ENCODE results near the gene AK6. TPM values are rescaled to one million over a fixed set of nuclear protein-coding genes. Genes with fewer than 3 reads are reported as not detected.

AK6 gene
- total and polyA plus RNA-seq, 10 of the 15 experiments (the other 5 are each of a cell fraction or from before 2014, with no cell fraction given) = 45.2 to 446 (median 86.6) TPM

GRCh38 chr5:69374911-69375446 lies 5.7 kb upstream of the AK6 start (continued):
- TF ChIP-seq IKZF1 (conservative IDR thresholded peaks at IDR 0.05) (peak; percentile 80), FOXM1 (IDR thresholded peaks at IDR 0.05; ENCODE audit: low read depth, low read length) (peak; percentile 71), RAD21 (IDR thresholded peaks at IDR 0.05; ENCODE audit: insufficient read depth, low read depth, low read length) (no peak), ELK1 (IDR thresholded peaks at IDR 0.05; ENCODE audit: low read depth, low read length) (no peak), GATAD2B (conservative IDR thresholded peaks at IDR 0.05; ENCODE audit: low read depth) (no peak), NFYB (IDR thresholded peaks at IDR 0.05; ENCODE audit: insufficient read depth, low read depth, low read length) (no peak), NBN (IDR thresholded peaks at IDR 0.05) (0 out of 2 replicates have a peak, but pooled peaks have one; percentile 73), MAX (IDR thresholded peaks at IDR 0.05; ENCODE audit: low read depth, low read length) (no peak), SUPT20H (IDR thresholded peaks at IDR 0.05; ENCODE audit: borderline replicate concordance, control insufficient read depth, low read depth, low read length) (no peak), E2F4 (IDR thresholded peaks at IDR 0.05; ENCODE audit: low read depth, low read length) (no peak), ZSCAN29 (IDR thresholded peaks at IDR 0.05) (0 out of 2 replicates have a peak, but pooled peaks have one; percentile 7), CREB1 (IDR thresholded peaks at IDR 0.05; ENCODE audit: low read depth) (0 out of 2 replicates have a peak, but pooled peaks have one; percentile 28), POLR2AphosphoS5 (IDR thresholded peaks at IDR 0.05; ENCODE audit: low read length) (no peak), ZNF592 (IDR thresholded peaks at IDR 0.05) (0 out of 2 replicates have a peak, but pooled peaks have one; percentile 18), REST (IDR thresholded peaks at IDR 0.05; ENCODE audit: low read depth, low read length) (no peak), ZNF207 (IDR thresholded peaks at IDR 0.05; ENCODE audit: borderline replicate concordance) (no peak), FOS (IDR thresholded peaks at IDR 0.05; ENCODE audit: borderline replicate concordance, extremely low read depth, insufficient read length) (no peak)

Measured in GM12878 (cell line).